NCI-H748 (cell line): ENCODE measurements around the gene HIVEP2.
"Not testable (repeated sequence)": the region's sequence is repeated elsewhere in the genome, so short reads cannot be mapped to it uniquely, and the experiment has no call there.

ENCODE experiments used
- DNase-seq: peaks from one replicate; lab custom pipeline; 2025; ENCODE audit not compliant: unreplicated experiment; lab: John Stamatoyannopoulos, UW

The HIVEP2 gene, protein sequence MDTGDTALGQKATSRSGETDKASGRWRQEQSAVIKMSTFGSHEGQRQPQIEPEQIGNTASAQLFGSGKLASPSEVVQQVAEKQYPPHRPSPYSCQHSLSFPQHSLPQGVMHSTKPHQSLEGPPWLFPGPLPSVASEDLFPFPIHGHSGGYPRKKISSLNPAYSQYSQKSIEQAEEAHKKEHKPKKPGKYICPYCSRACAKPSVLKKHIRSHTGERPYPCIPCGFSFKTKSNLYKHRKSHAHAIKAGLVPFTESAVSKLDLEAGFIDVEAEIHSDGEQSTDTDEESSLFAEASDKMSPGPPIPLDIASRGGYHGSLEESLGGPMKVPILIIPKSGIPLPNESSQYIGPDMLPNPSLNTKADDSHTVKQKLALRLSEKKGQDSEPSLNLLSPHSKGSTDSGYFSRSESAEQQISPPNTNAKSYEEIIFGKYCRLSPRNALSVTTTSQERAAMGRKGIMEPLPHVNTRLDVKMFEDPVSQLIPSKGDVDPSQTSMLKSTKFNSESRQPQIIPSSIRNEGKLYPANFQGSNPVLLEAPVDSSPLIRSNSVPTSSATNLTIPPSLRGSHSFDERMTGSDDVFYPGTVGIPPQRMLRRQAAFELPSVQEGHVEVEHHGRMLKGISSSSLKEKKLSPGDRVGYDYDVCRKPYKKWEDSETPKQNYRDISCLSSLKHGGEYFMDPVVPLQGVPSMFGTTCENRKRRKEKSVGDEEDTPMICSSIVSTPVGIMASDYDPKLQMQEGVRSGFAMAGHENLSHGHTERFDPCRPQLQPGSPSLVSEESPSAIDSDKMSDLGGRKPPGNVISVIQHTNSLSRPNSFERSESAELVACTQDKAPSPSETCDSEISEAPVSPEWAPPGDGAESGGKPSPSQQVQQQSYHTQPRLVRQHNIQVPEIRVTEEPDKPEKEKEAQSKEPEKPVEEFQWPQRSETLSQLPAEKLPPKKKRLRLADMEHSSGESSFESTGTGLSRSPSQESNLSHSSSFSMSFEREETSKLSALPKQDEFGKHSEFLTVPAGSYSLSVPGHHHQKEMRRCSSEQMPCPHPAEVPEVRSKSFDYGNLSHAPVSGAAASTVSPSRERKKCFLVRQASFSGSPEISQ (N-terminal part only)

DNA sequence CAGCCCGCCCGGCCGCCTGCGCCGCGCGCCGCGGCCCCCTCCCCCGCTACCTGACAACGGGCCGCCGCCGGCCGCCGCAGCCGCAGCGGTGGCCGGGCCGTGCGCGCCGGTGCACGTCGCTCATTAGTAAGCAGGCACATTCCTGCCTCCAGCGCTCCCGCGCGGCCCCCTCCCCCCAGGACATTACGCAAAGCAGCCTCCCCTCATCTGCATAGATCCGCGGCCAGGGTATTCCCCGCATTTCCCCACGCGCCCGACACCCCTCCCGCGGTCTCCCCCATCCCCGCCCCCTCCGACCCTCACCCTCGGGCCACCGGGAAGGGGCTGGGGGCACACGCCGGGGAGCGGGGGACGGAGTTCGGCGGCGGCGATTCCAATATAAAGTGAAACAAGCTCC, at the start of gene HIVEP2:
Gene HIVEP2 (minus strand): TSS at position 128 of the 397 bp plus-strand sequence. CDS start 170,438 bp downstream, outside the sequence.
- peak; percentile 67 for DNase-seq

DNA sequence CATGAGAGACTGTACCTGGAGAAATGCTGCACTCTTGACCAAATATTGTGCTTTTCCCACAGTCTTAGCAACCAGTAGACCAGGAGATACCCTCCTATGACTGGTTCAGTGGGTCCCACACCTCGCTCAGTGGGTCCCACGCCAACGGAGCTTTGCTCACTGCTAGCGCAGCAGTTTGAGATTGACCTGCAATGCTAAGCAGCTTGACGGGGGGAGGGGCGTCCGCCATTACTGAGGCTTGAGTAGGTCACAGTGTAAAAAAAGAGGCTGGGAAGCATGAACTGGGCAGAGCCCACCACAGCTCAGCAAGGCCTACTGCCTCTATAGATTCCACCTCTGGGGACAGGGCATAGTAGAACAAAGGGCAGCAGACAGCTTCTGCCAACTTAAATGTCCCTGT, 49.0 kb upstream of the HIVEP2 start:
- DNase-seq = no peak

DNA sequence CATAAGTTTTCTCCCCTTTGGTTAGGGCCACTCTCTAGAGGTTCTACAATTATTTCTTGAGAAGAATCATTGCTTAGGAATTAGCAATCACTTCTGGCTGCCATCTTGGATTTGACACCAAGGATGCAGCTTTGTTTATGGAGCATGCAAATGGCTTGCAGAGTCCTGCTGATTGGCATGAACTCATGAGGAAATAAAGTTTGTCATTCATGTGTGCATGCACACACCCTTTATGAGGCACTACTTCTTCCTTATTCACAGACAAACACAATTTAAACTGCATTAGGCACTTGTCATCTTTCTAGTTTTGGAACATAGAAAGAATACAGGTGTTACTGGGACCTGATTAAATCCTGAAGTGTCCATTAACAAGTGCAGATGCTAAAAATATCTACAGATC, 42.5 kb upstream of the HIVEP2 start:
- no peak for DNase-seq

DNA sequence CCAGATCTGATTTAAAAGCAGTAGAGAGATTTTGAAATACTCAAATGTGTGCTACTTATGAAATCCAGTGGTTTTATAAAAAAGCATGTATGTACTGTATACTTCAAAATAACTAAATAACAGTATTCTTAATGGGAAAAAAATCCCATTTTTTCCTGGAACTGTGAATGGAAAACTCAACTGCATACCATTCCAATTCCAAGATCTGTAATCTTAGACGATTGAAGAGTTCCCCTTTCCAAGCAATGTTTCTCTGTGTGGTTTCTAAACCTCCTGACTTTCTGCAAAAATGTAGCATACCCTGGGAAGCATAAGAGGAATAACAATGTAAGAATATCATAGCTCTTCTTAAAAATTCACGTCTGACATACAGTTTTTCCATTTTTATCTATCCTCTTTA, 40.3 kb upstream of the HIVEP2 start:
- DNase-seq = no peak

DNA sequence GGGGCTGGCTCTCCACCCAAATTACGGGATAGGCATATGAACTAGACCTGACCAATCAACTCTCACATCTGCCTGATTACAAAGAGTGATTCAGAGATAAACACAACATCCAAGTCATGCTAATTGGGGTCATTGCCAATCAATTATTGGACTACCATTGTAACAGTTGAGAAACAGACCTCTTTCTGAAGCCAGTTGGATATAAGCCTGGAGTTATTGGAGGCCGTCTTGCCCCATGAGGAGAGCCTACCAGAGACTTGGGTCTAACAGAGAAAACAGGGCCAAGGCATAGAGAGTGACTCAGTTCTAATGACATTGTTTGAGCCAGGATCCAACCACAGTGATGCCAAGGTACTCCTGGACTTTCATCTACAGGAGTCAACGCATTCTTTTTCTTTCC, 39.4 kb upstream of the HIVEP2 start:
- no peak for DNase-seq

DNA sequence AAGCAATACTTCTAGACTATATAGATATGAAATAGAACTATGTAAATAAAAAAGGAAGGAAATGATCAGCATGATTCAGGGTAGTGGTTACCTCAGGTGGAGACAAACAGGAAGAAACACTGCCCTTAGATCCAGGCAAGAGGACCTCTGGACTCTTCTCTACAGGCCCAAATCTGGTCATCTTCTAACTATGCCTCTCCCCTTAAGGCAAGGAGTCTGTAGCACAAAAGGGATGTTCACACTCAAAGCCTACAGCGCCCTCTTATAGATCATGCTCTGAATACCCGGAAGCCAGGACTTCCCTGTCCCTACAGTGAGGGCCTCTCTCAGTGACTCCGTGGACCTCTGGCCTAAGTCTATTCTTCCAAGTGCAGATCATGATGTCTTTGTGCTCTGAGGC, 30.4 kb upstream of the HIVEP2 start:
- no peak for DNase-seq

DNA sequence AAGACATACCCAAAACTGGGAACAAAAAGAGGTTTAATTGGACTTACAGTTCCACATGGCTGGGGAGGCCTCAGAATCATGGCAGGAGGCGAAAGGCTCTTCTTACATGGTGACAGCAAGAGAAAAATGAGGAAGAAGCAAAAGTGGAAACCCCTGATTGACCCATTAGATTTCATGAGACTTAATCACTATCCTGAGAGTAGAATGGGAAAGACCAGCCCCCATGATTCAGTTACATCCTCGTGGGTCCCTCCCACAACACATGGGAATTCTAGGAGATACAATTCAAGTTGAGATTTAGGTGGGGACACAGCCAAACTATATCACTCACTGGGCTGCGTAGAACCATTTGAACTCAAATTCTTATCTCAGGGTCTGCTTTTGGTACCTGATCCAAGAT, 26.0 kb upstream of the HIVEP2 start:
- not testable (repeated sequence) for DNase-seq

DNA sequence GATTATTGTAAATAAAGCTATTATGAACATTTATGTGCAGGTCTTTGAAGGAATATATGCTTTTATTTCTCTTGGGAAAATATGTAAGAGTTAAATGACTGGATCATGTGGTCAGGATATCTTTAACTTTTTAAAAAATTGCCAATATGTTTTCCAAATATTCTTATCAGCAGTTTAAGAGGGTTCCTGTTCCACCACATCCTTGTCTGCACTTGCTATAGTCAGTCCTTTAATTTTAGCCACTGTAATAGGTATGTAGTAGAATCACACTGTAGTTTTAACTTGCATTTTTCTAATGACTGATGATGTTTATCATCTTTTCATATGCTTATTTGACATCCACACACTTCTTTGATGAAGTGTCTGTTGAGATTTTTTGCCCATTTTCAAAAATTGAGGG, 23.6 kb upstream of the HIVEP2 start:
- no peak for DNase-seq

DNA sequence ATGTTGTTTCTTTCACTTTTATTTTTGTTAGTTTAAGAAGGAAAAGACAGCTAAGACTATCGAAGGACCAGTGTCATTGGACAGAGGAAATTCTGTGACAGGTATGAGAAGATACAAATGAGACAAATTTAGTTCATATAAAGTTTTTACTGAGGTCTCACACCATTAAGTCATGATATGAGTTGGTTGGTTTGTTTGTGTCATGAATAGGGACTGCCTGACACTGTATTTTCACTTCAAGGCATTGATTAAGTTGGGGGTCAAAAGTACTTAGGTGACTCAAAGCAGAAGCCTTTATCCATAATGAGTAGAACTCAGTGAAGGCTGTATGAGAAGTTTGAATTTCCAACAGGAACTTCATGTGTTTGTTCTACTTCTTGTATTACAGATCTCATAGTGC, 21.3 kb upstream of the HIVEP2 start:
- no peak for DNase-seq

DNA sequence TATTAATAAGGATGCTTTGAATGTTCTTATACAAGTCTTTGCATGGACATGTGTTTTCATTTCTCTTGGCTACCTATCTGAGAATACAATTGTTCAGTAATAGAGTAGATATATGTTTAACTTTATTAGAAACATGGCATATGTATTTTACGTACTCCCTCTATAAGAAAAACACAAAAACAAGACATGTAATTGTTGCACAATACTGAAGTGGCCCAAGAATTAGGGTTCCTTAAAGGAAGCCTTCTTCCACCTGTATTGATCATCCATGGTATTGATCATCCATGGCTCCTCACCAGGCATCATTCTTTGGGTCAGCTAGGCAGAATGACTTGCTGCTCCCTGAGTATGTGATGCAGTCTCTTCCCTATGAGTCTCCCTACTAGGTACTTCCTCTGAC, 20.2 kb upstream of the HIVEP2 start:
- DNase-seq = no peak

DNA sequence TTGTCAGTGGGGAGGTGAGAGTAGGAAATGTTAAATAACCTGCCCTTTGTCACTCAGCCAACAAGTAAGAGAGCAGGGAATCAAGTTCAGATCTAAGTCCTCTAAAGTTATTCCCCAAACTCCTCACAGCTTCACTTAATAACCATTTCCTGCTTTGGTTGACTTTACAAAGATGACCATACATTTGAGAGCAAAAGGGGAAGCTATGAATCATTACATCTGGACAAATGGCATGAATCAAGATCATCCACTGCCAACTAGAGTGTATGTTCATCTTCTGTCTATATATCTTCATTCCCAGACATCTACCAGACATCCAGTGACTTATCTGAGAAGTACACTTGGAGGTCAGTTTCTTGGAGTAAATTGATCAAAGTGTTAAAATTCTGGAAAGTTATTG, 15.1 kb upstream of the HIVEP2 start:
- no peak for DNase-seq

DNA sequence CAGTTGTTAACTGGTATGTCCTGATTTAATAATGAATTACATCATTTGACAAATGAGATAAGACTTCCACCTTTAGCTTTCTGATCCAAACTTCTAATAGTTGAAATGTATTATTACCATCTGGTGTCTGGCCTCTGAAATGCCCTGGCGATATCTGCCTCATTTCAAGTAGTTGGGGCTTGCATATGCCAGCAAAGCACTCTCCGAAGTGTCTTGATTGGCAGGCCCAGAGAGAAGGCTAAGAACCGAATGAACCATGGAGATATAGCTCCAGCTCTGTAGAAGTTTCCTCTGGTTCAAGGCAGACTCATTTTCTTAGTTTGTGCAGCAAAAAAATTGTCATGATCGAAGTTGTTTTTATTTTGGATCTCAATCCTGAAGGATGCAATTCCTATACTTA, 13.4 kb upstream of the HIVEP2 start:
- no peak for DNase-seq

DNA sequence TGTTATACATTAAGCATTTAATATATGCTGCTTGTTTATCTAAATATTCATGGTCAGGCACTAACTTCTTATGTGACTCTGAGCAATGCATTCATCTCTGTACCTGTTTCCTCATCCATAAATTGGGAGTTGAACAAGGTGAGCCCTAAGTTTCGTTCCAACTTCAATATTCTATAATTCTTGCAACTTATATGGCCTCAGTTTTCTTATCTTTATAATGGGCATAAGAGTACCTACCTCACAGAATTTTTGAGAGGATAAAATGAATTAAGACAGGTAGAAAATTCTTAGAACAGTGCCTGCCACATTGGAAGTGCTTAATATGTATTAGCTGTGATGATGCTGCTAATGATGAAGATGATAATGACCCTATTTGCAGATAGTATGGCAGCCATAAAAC, 11.8 kb upstream of the HIVEP2 start:
- DNase-seq = no peak

DNA sequence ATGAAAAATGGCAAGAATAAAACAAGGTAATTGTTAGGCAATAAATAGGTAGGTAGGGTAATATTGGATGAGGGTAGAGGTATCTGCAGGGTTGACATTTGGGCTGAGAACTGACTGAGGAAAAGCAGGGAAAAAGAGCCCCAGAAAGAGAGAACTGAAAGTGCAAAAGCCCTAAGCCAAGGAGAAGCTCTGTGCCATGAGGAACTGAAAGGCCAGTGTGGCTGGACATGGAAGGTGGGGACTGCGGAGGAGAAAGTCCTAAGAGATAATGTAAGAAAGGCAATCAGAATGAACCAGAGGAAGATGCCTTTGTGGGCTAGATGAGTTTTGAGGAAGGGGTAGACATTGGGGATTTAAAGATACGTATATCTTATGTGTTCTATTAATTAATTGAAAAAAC, 9.9 kb upstream of the HIVEP2 start:
- DNase-seq = no peak

DNA sequence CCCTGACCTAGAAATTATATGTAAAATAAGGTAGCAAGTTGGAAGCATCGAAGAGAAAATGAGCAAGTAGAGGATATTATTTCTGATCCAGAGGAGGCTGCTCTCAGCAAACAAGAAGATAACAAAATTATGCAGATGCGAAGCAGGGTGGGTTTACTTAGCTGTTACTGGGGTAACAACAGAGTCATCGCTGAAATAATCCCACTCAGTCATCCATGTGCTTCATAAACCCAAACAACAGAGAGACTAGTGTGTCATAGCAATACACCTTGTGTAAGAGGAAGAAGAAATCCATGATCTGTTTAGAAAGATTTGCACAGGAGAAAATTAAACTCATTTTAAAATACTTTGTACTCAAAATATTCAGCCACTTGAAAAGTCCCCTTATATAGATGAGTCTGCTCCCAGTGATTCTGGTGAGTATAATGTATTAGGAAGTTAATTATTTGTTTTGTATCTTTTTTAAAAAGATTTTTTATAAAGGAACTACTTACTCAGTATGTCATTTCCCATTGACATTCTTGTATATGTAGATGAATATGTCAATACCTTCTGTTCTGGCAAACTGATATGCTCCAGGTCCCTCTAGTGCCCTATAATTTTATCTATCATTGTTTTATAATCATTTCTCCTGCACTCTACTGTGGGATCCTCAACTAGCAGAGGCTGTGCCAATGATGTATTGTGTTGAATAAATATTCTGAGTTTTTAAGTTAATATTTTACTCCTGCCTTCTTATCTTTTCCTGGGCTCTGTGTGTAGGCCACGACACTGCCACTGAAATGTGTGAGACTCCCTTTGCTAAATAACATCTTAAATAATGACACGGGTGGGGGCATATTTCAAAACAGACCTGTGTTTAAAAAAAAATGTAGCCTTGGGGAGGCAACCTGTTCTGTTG, 8.6 kb upstream of the HIVEP2 start:
- DNase-seq = no peak

DNA sequence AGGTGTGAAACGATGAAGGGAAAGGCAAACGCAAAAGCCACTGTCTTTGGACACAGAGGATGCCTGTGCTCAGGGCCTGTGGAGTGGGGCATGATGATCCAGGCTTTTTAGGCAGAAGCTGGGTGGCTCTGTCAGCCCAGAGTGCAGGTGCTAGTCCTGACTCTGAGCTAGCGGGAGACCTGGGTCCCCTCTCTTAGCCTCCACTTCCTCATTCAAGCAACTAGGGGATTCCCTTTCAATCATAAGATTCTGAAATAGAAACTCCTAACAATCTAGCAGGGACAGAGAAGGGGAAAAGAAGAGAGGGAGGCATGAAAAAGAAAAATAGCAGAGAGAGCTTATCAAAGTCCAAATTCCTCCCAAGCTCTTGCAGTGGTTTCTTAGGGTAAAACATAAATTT, 7.6 kb upstream of the HIVEP2 start:
- DNase-seq = no peak

DNA sequence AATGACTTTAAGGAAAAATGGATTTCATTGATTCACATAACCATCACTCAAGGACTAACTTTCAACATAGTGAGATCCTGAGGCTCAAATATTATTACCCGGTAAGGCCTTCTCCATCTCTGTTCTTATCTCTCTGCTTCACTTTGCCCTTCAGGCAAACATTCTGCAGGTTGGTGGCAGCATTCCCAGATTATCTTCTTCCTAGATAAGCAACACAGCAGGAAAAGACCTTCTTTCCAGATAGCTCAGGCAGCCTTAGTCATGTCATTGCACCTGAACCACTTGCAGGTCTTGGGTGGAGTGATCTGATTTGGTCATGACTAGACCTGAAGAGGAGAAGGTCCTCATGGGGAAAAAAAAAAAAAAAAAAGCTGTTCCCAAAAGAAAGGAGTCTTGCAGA, 5.3 kb upstream of the HIVEP2 start:
- no peak for DNase-seq

DNA sequence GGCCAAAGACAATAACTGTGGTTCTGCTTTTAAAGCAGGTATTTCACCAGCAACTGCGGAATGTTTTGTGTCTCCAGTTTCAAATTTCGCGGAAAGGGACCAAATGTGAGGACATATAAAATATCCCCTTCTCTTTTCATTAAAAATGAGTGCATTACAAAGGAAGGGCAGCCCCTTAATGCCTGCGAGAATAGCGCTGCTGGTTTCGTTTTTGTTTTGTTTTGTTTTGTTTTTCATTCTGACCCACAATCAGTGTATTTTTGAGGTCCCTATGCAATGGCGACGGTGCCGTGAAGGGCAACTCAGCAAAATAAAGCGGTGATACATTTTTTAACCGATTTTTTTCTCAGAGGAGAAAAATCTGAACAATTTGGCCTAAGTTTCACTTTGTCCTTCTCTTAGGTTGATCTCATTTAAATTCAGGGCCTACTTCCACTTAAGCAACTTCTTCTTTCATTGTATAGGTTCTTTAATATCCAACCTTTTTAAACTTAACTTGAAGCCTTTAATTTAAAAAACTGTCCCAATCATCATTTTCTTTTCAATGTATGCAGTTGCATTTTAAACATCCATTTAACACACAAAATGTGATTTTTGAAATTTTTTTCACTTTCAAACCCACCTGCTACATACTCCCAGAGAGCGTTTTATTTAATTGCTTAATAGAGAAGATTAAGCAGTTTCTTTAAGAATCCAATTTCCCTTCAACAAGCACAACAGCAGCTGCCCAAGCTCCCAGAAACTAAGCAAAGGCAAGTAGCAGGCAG, 2.9 kb upstream of the HIVEP2 start:
- DNase-seq = no peak

DNA sequence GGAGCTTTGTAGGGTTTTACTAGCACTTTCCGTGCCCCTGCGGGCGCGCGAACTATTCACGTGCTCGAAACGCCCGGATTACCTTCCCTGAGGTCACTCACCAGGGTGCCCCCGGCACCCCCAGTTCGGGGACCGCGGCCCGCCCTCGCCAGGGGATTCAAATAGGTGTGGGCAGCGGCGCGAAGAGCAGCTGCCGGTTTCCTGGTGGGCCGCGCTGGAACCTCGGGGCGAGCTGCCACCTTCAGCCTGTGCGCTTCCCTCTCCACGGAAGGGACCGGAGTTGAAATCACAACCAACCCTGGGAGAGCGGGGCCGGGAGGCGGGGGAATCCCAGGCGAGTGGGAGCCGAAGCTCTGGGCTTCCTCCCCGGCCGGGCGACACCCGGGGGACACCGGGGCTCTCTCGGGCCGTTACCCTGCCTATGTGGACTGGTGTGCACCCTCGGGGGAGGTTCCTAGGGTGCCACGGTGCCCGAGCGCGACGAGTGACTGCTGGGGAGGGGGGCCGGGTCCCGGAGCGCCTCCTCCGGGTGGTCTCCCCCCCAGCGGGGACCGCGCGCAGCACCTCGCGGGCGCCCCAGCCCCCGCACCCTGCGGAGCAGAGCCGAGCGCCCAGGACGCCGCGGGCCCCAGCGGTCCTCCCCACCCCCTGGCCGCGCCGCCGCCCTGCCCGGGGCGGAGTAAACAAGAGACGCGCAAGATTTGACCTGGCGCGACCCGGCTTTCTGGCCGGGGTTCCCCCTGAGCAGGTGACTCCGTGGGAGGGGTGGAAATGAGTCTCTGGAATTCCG, 2.1 kb upstream of the HIVEP2 start:
- peak; percentile 50 for DNase-seq
